ENCODE data around the gene VAX1. TPM values are rescaled to one million over a fixed set of nuclear protein-coding genes. Genes with fewer than 3 reads are reported as not detected.
"Not testable (repeated sequence)": the region's sequence is repeated elsewhere in the genome, so short reads cannot be mapped to it uniquely, and the experiment has no call there.

Gene VAX1
- total RNA-seq, 1 donor from 2014 or later: not detected

DNA sequence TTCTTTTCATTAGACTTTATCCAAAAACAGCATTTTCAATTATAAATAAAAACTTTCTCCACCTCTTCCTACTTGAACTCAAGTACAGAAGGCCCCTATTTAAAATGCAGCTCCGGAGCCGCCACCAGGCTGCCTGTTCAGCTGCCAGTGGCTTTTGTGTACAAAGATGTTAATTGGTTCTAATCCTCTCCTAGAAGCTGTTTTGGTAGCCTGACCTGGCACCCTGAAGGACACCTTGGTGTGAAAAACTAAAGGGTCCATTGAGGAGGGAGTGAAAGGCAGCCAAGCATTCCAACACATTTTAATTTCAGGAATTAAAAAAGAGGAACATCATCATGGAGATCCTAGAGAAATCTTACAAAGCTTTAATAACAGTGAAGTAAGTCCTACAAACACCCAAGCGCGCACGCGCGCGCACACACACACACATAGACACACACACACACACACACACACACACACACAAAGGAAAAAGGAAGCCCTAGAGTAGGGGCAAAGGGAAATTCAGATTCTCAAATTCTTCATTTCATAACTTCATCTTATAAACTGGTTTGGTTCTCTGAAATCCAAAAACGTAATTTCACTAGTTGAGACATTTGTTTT lies 41.4 kb downstream of the VAX1 start:
- no peak overlapping the region for H3K27ac Mint-ChIP-seq
- H3K9me3 Mint-ChIP-seq: no peaks in the 10 kb centered on the region
- no peaks in the 10 kb centered on the region for H3K4me1 Mint-ChIP-seq
- no peak overlapping the region for H3K4me3 Mint-ChIP-seq
- H3K27me3 Mint-ChIP-seq: no peaks in the 10 kb centered on the region
- intact Hi-C loops (cut with micrococcal nuclease): no loop called here
- no peak for DNase-seq
- no peaks in the 10 kb centered on the region for H3K36me3 Mint-ChIP-seq (ENCODE audit: low read depth)

- Mint-ChIP-seq H3K4me3 (no peak overlapping the region), H3K4me1 (no peaks in the 10 kb centered on the region), H3K9me3 (no peaks in the 10 kb centered on the region), H3K27ac (no peak overlapping the region), H3K27me3 (peaks cover 1% of the 10 kb centered on the region), H3K36me3 (ENCODE audit: low read depth) (no peaks in the 10 kb centered on the region)
- no peak for DNase-seq
- intact Hi-C loops (cut with micrococcal nuclease): no loop called here
Measured at GRCh38 chr10:117094856-117095255, 43.2 kb downstream of the VAX1 start.

- Mint-ChIP-seq H3K27me3 (peaks cover 1% of the 10 kb centered on the region), H3K4me1 (no peaks in the 10 kb centered on the region), H3K9me3 (no peaks in the 10 kb centered on the region), H3K36me3 (ENCODE audit: low read depth) (no peaks in the 10 kb centered on the region), H3K27ac (no peak overlapping the region), H3K4me3 (no peak overlapping the region)
- DNase-seq: no peak
- intact Hi-C loops (cut with micrococcal nuclease): no loop called here
Measured at GRCh38 chr10:117092386-117092785, 45.7 kb downstream of the VAX1 start.

GRCh38 chr10:117090834-117091233 lies 47.2 kb downstream of the VAX1 start:
- no peak for DNase-seq
- intact Hi-C loops (cut with micrococcal nuclease): no loop called here
- H3K4me3 Mint-ChIP-seq: no peak overlapping the region
- H3K27me3 Mint-ChIP-seq: peaks cover 1% of the 10 kb centered on the region
- no peak overlapping the region for H3K27ac Mint-ChIP-seq
- no peaks in the 10 kb centered on the region for H3K4me1 Mint-ChIP-seq
- H3K36me3 Mint-ChIP-seq (ENCODE audit: low read depth): no peaks in the 10 kb centered on the region
- no peaks in the 10 kb centered on the region for H3K9me3 Mint-ChIP-seq

- no peak overlapping the region for H3K27ac Mint-ChIP-seq
- H3K36me3 Mint-ChIP-seq (ENCODE audit: low read depth): no peaks in the 10 kb centered on the region
- intact Hi-C loops (cut with micrococcal nuclease): no loop called here
- H3K4me1 Mint-ChIP-seq: no peaks in the 10 kb centered on the region
- peaks cover 1% of the 10 kb centered on the region for H3K27me3 Mint-ChIP-seq
- H3K9me3 Mint-ChIP-seq: no peaks in the 10 kb centered on the region
- no peak for DNase-seq
- no peak overlapping the region for H3K4me3 Mint-ChIP-seq
Measured at GRCh38 chr10:117087521-117087920, 50.5 kb downstream of the VAX1 start.

DNA sequence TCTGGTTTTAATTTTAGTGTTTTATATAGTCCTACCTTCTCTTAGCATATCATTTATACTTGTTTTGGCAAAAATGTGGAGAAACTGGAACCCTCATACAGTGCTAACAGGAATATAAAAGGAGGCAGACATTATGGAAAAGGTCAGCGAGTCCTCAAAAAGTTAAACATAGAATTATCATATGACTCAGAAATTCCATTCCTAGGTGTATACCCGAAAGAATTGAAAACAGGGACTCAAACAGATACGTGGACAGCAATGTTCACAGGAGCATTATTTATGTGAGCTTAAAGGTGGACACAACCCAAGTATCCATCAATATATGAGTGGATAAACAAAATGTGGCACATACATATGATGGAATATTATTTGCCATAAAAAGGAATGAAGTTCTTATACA lies 51.5 kb downstream of the VAX1 start:
- H3K36me3 Mint-ChIP-seq (ENCODE audit: low read depth): no peaks in the 10 kb centered on the region

DNA sequence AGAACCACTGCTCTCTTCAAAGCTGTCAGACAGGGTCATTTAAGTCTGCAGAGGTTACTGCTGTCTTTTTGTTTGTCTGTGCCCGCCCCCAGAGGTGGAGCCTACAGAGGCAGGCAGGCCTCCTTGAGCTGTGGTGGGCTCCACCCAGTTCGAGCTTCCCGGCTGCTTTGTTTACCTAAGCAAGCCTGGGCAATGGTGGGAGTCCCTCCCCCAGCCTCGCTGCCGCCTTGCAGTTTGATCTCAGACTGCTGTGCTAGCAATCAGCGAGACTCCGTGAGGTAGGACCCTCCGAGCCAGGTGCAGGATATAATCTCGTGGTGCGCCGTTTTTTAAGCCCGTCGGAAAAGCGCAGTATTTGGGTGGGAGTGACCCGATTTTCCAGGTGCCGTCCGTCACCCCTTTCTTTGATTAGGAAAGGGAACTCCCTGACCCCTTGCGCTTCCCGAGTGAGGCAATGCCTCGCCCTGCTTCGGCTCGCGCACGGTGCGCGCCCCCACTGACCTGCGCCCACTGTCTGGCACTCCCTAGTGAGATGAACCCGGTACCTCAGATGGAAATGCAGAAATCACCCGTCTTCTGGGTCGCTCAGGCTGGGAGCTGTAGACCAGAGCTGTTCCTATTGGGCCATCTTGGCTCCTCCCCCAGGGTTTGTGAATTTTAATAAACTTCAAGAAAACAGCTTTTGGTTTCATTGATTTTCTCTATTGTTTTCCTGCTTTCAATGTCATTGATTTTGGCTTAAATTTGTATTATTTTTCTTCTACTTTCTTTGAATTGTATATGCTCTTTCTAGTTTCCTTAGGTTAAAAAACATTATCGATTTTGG lies 53.4 kb downstream of the VAX1 start:
- H3K36me3 Mint-ChIP-seq (ENCODE audit: low read depth); H3K4me3 Mint-ChIP-seq; H3K9me3 Mint-ChIP-seq; intact Hi-C loops (cut with micrococcal nuclease); H3K4me1 Mint-ChIP-seq; DNase-seq; H3K27me3 Mint-ChIP-seq; H3K27ac Mint-ChIP-seq: not testable (repeated sequence)

More for the DNA sequence above, 51.5 kb downstream of the VAX1 start:
- Mint-ChIP-seq H3K9me3 (no peaks in the 10 kb centered on the region), H3K27ac (no peak overlapping the region), H3K27me3 (peaks cover 1% of the 10 kb centered on the region), H3K4me3 (no peak overlapping the region), H3K4me1 (no peaks in the 10 kb centered on the region)
- intact Hi-C loops (cut with micrococcal nuclease): no loop called here
- DNase-seq: no peak

Other genes starting within 250 kb of the VAX1 start
- 0.05 and 0.07 TPM in 2 replicates for gene SHTN1, start 133.1 kb downstream of the VAX1 start, total RNA-seq
- gene KCNK18, start 59.2 kb upstream of the VAX1 start, total RNA-seq: not detected in 2 replicates
- gene SLC18A2, start 102.8 kb upstream of the VAX1 start, total RNA-seq: not detected in 2 replicates
- 23.3 and 23.5 TPM in 2 replicates for gene PDZD8, start 237.2 kb upstream of the VAX1 start, total RNA-seq

Measured in activated CD4-positive, alpha-beta T cell treated with anti-CD3 and anti-CD28 coated beads, Interleukin-2, amount 10 ng/mL, durations not matched to agents 24 days and 14 days (primary cell).